Measurements from ENCODE around the gene VWA5A. TPM values are rescaled to one million over a fixed set of nuclear protein-coding genes. Genes with fewer than 3 reads are reported as not detected.
A peak's percentile ranks its signal among the peaks of the same experiment; 100 is the strongest.

The VWA5A gene
- total RNA-seq, 1 donor from 2014 or later, result 5.3 TPM

- TF ChIP-seq, protein P1, sequence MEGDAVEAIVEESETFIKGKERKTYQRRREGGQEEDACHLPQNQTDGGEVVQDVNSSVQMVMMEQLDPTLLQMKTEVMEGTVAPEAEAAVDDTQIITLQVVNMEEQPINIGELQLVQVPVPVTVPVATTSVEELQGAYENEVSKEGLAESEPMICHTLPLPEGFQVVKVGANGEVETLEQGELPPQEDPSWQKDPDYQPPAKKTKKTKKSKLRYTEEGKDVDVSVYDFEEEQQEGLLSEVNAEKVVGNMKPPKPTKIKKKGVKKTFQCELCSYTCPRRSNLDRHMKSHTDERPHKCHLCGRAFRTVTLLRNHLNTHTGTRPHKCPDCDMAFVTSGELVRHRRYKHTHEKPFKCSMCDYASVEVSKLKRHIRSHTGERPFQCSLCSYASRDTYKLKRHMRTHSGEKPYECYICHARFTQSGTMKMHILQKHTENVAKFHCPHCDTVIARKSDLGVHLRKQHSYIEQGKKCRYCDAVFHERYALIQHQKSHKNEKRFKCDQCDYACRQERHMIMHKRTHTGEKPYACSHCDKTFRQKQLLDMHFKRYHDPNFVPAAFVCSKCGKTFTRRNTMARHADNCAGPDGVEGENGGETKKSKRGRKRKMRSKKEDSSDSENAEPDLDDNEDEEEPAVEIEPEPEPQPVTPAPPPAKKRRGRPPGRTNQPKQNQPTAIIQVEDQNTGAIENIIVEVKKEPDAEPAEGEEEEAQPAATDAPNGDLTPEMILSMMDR (IDR thresholded peaks at IDR 0.05; ENCODE audit: insufficient read depth, low read length, severe bottlenecking), result no peak
- no peaks in the 10 kb centered on the region for H3K36me3 ChIP-seq (ENCODE audit: control insufficient read depth, insufficient read depth, low read length)
- no peaks in the 10 kb centered on the region for H3K27me3 ChIP-seq (ENCODE audit: control insufficient read depth, insufficient read depth, low read length)
- no peak overlapping the region for H3K4me3 ChIP-seq (ENCODE audit: low read depth, low read length)
- FAIRE-seq (no peak), DNase-seq (ENCODE audit: low read depth) (no peak)
These were observed 29.0 kb upstream of the VWA5A start for GRCh38 chr11:124085997-124086846.

- no peaks in the 10 kb centered on the region for H3K27me3 ChIP-seq (ENCODE audit: control insufficient read depth, insufficient read depth, low read length)
- H3K36me3 ChIP-seq (ENCODE audit: control insufficient read depth, insufficient read depth, low read length), result no peaks in the 10 kb centered on the region
- TF ChIP-seq, protein P1 (IDR thresholded peaks at IDR 0.05; ENCODE audit: insufficient read depth, low read length, severe bottlenecking), result no peak
- DNase-seq (ENCODE audit: low read depth), result peak; percentile 33
- FAIRE-seq, result no peak
- H3K4me3 ChIP-seq (ENCODE audit: low read depth, low read length), result no peak overlapping the region
These were observed 24.3 kb upstream of the VWA5A start for GRCh38 chr11:124090996-124091395.

DNA sequence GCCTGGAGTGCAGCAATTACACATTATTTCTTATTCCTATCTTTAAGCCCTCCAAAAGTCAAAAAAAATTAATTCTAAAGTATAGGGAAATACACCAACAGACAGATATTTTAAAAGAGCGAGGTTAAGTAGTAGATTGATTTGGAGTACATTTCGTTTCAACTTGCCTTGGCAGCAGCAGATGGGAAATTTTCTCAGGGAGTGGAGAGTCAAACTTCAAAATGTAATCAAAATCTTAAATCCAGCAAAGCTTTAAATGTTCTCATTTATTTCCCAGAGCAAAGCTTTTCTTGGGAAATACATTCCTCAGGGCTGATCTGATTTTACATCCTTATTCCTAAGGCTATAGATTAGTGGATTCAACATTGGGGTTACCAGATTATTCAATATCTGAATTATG is 21.9 kb upstream of the VWA5A start:
- Histone ChIP-seq H3K4me3 (ENCODE audit: low read depth, low read length) (no peak overlapping the region), H3K36me3 (ENCODE audit: control insufficient read depth, insufficient read depth, low read length) (no peaks in the 10 kb centered on the region), H3K27me3 (ENCODE audit: control insufficient read depth, insufficient read depth, low read length) (no peaks in the 10 kb centered on the region)
- DNase-seq (ENCODE audit: low read depth) (no peak), FAIRE-seq (no peak)
- TF ChIP-seq, protein P1 (IDR thresholded peaks at IDR 0.05; ENCODE audit: insufficient read depth, low read length, severe bottlenecking), result no peak

GRCh38 chr11:124094731-124095130 is 20.5 kb upstream of the VWA5A start:
- TF ChIP-seq, protein P1 (IDR thresholded peaks at IDR 0.05; ENCODE audit: insufficient read depth, low read length, severe bottlenecking), result no peak
- no peak for DNase-seq (ENCODE audit: low read depth)
- Histone ChIP-seq H3K4me3 (ENCODE audit: low read depth, low read length) (no peak overlapping the region), H3K27me3 (ENCODE audit: control insufficient read depth, insufficient read depth, low read length) (no peaks in the 10 kb centered on the region), H3K36me3 (ENCODE audit: control insufficient read depth, insufficient read depth, low read length) (no peaks in the 10 kb centered on the region)
- no peak for FAIRE-seq

DNA sequence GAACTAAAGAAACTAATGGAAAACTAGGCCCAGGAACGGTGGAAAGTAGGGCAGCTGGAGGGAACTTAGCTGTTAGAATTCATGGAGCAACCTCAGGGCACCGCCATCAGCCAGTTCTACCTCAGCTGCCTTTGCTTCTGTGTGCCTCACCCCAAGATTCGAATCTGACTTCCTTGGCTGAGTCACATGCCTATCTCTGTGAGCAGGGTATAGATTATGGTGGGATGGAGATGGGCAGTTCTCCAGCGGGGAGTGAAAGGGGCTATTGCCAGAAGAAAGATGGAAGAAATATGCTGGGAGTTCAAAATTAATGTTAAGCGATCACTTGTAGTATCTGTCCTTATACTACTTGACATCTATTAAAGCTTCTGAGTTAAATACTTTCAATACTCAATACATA is 18.9 kb upstream of the VWA5A start:
- Histone ChIP-seq H3K4me3 (ENCODE audit: low read depth, low read length) (no peak overlapping the region), H3K27me3 (ENCODE audit: control insufficient read depth, insufficient read depth, low read length) (no peaks in the 10 kb centered on the region), H3K36me3 (ENCODE audit: control insufficient read depth, insufficient read depth, low read length) (no peaks in the 10 kb centered on the region)
- FAIRE-seq (no peak), DNase-seq (ENCODE audit: low read depth) (no peak)
- TF ChIP-seq, protein P1 (IDR thresholded peaks at IDR 0.05; ENCODE audit: insufficient read depth, low read length, severe bottlenecking), result no peak

All from bronchial epithelial cell (primary cell).